ENCODE results near the gene SELENOV. TPM values are rescaled to one million over a fixed set of nuclear protein-coding genes. Genes with fewer than 3 reads are reported as not detected.

The SELENOV gene
- total RNA-seq, 1 donor from 2014 or later = not detected

GRCh38 chr19:39539518-39540332, 24.8 kb downstream of the SELENOV start, which contains the start of gene EID2:
Gene EID2, minus strand, starts transcription at chr19:39540161. Its CDS starts 82 bp downstream, at chr19:39540079.
- no peaks in the 10 kb centered on the region for H3K36me3 Mint-ChIP-seq (ENCODE audit: low read depth, unreplicated experiment)
- Histone ChIP-seq H3K36me3 (ENCODE audit: insufficient read depth, low read length) (no peaks in the 10 kb centered on the region), H3K4me2 (ENCODE audit: low read length) (peak within 1 kb of the TSS; percentile 95), H4K20me1 (ENCODE audit: insufficient read depth, low read length) (peaks cover 13% of the 10 kb centered on the region), H3K4me1 (ENCODE audit: insufficient read depth, low read length) (peaks cover 14% of the 10 kb centered on the region), H3K4me3 (ENCODE audit: insufficient read depth, low read depth, low read length) (peak within 1 kb of the TSS; percentile 89), H3K27me3 (ENCODE audit: insufficient read depth, low read length) (no peaks in the 10 kb centered on the region), H2AFZ (ENCODE audit: low read depth, low read length) (peak within 1 kb of the TSS; percentile 90), H3K27ac (ENCODE audit: low read depth, low read length) (peak within 1 kb of the TSS; percentile 92), H3K9me3 (ENCODE audit: insufficient read depth, low read depth, low read length) (no peaks in the 10 kb centered on the region), H3K9ac (ENCODE audit: low read length) (peak within 1 kb of the TSS; percentile 96), H3K79me2 (ENCODE audit: insufficient read depth, low read length) (peaks cover 21% of the 10 kb centered on the region)
- H3K27ac Mint-ChIP-seq (ENCODE audit: unreplicated experiment) = peak within 1 kb of the TSS; percentile 97
- H3K9me3 Mint-ChIP-seq (ENCODE audit: unreplicated experiment) = no peaks in the 10 kb centered on the region
- TF ChIP-seq CTCF (IDR thresholded peaks at IDR 0.05; ENCODE audit: insufficient read depth, low read depth, low read length) (peak; percentile 69), EZH2 (IDR thresholded peaks at IDR 0.05; ENCODE audit: insufficient read depth, low read length) (no peak)
- peak within 1 kb of the TSS; percentile 96 for H3K4me3 Mint-ChIP-seq (ENCODE audit: unreplicated experiment)
- H3K4me1 Mint-ChIP-seq (ENCODE audit: low read depth, unreplicated experiment) = peaks cover 6% of the 10 kb centered on the region
- DNase-seq (ENCODE audit: low read depth) (peak; percentile 80), FAIRE-seq (no peak)
- peaks cover 3% of the 10 kb centered on the region for H3K27me3 Mint-ChIP-seq (ENCODE audit: low read depth, unreplicated experiment)

GRCh38 chr19:39540333-39540673, 25.4 kb downstream of the SELENOV start:
- no peaks in the 10 kb centered on the region for H3K36me3 ChIP-seq (ENCODE audit: insufficient read depth, low read length)
- DNase-seq (ENCODE audit: low read depth) = no peak
- peak overlapping the region; percentile 96 for H3K9ac ChIP-seq (ENCODE audit: low read length)
- peaks cover 13% of the 10 kb centered on the region for H4K20me1 ChIP-seq (ENCODE audit: insufficient read depth, low read length)
- H3K79me2 ChIP-seq (ENCODE audit: insufficient read depth, low read length) = peaks cover 21% of the 10 kb centered on the region
- TF ChIP-seq CTCF (IDR thresholded peaks at IDR 0.05; ENCODE audit: insufficient read depth, low read depth, low read length) (no peak), EZH2 (IDR thresholded peaks at IDR 0.05; ENCODE audit: insufficient read depth, low read length) (no peak)
- no peaks in the 10 kb centered on the region for H3K9me3 Mint-ChIP-seq (ENCODE audit: unreplicated experiment)
- H3K27ac ChIP-seq (ENCODE audit: low read depth, low read length) = no peak overlapping the region
- peak overlapping the region; percentile 89 for H3K4me3 ChIP-seq (ENCODE audit: insufficient read depth, low read depth, low read length)
- FAIRE-seq = no peak
- H3K4me3 Mint-ChIP-seq (ENCODE audit: unreplicated experiment) = peak overlapping the region; percentile 94
- H3K4me1 ChIP-seq (ENCODE audit: insufficient read depth, low read length) = peaks cover 14% of the 10 kb centered on the region
- no peak overlapping the region for H3K27ac Mint-ChIP-seq (ENCODE audit: unreplicated experiment)
- no peaks in the 10 kb centered on the region for H3K9me3 ChIP-seq (ENCODE audit: insufficient read depth, low read depth, low read length)
- H2AFZ ChIP-seq (ENCODE audit: low read depth, low read length) = peak overlapping the region; percentile 90
- H3K36me3 Mint-ChIP-seq (ENCODE audit: low read depth, unreplicated experiment) = no peaks in the 10 kb centered on the region
- H3K4me1 Mint-ChIP-seq (ENCODE audit: low read depth, unreplicated experiment) = peaks cover 6% of the 10 kb centered on the region
- H3K27me3 ChIP-seq (ENCODE audit: insufficient read depth, low read length) = no peaks in the 10 kb centered on the region
- H3K27me3 Mint-ChIP-seq (ENCODE audit: low read depth, unreplicated experiment) = peaks cover 3% of the 10 kb centered on the region
- peak overlapping the region; percentile 95 for H3K4me2 ChIP-seq (ENCODE audit: low read length)

GRCh38 chr19:39542206-39542605, 27.3 kb downstream of the SELENOV start:
- Histone ChIP-seq H3K4me2 (ENCODE audit: low read length) (no peak overlapping the region), H3K4me3 (ENCODE audit: insufficient read depth, low read depth, low read length) (no peak overlapping the region), H3K27me3 (ENCODE audit: insufficient read depth, low read length) (peaks cover 3% of the 10 kb centered on the region), H3K9ac (ENCODE audit: low read length) (no peak overlapping the region), H2AFZ (ENCODE audit: low read depth, low read length) (no peak overlapping the region), H3K79me2 (ENCODE audit: insufficient read depth, low read length) (peaks cover 21% of the 10 kb centered on the region), H3K4me1 (ENCODE audit: insufficient read depth, low read length) (peaks cover 14% of the 10 kb centered on the region), H3K36me3 (ENCODE audit: insufficient read depth, low read length) (no peaks in the 10 kb centered on the region), H3K27ac (ENCODE audit: low read depth, low read length) (no peak overlapping the region), H3K9me3 (ENCODE audit: insufficient read depth, low read depth, low read length) (no peaks in the 10 kb centered on the region), H4K20me1 (ENCODE audit: insufficient read depth, low read length) (peaks cover 13% of the 10 kb centered on the region)
- DNase-seq (ENCODE audit: low read depth) (no peak), FAIRE-seq (no peak)
- H3K4me3 Mint-ChIP-seq (ENCODE audit: unreplicated experiment) = no peak overlapping the region
- H3K36me3 Mint-ChIP-seq (ENCODE audit: low read depth, unreplicated experiment) = no peaks in the 10 kb centered on the region
- H3K9me3 Mint-ChIP-seq (ENCODE audit: unreplicated experiment) = no peaks in the 10 kb centered on the region
- H3K27ac Mint-ChIP-seq (ENCODE audit: unreplicated experiment) = no peak overlapping the region
- H3K4me1 Mint-ChIP-seq (ENCODE audit: low read depth, unreplicated experiment) = peaks cover 6% of the 10 kb centered on the region
- TF ChIP-seq EZH2 (IDR thresholded peaks at IDR 0.05; ENCODE audit: insufficient read depth, low read length) (no peak), CTCF (IDR thresholded peaks at IDR 0.05; ENCODE audit: insufficient read depth, low read depth, low read length) (no peak)
- H3K27me3 Mint-ChIP-seq (ENCODE audit: low read depth, unreplicated experiment) = peaks cover 17% of the 10 kb centered on the region

All from astrocyte (in vitro differentiated cells and primary cell).